MCF 10A (cell line): ENCODE results near the gene FAAP100. TPM values are rescaled to one million over a fixed set of nuclear protein-coding genes. Genes with fewer than 3 reads are reported as not detected.

Experiments
- BruUV-seq: library from RNA; stranded (reverse); fragments of 400-500 nt; replicated peaks from 2 replicates; lab custom pipeline; 2021; lab: Mats Ljungman, UMichigan
- CTCF ChIA-PET: fragments of 300-600 bp; sonication (Branson Sonifier 250); formaldehyde crosslinking; extraction: SDS; loops from one replicate; lab custom pipeline; 2021; ENCODE audit warnings: antibody characterized with exemption, inconsistent platforms; lab: Yijun Ruan, JAX
- POLR2A ChIA-PET: fragments of 300-600, 350-650 bp; sonication (Branson Sonifier 250); formaldehyde crosslinking; extraction: SDS; loops from one replicate; lab custom pipeline; 2020; ENCODE audit warnings: antibody characterized with exemption, inconsistent platforms; lab: Yijun Ruan, JAX
- DNase-seq: peaks from one replicate; pipeline ENCODE4 v3.0.0-alpha.2; 2018; ENCODE audit not compliant: unreplicated experiment
- H3K27ac Mint-ChIP-seq: one replicate; pipeline ENCODE4 v1.8.0; 2022; ENCODE audit warnings: mild to moderate bottlenecking, low read depth, mixed read lengths; ENCODE audit not compliant: unreplicated experiment
- H3K27me3 Mint-ChIP-seq: one replicate; pipeline ENCODE4 v1.8.0; 2022; ENCODE audit warnings: mixed read lengths; ENCODE audit not compliant: insufficient read depth, unreplicated experiment
- H3K36me3 Mint-ChIP-seq: one replicate; pipeline ENCODE4 v1.8.0; 2022; ENCODE audit warnings: mild to moderate bottlenecking, moderate library complexity, mixed read lengths; ENCODE audit not compliant: insufficient read depth, unreplicated experiment
- H3K4me1 Mint-ChIP-seq: one replicate; pipeline ENCODE4 v1.8.0; 2022; ENCODE audit warnings: mixed read lengths; ENCODE audit not compliant: insufficient read depth, unreplicated experiment
- H3K4me3 Mint-ChIP-seq: one replicate; pipeline ENCODE4 v1.8.0; 2022; ENCODE audit warnings: mild to moderate bottlenecking, moderate library complexity, mixed read lengths; ENCODE audit not compliant: unreplicated experiment
- H3K9me3 Mint-ChIP-seq: one replicate; pipeline ENCODE4 v1.8.0; 2022; ENCODE audit warnings: mixed read lengths; ENCODE audit not compliant: unreplicated experiment
- intact Hi-C: fragments of 100-400 bp; cut with micrococcal nuclease; formaldehyde crosslinking; loops from 2 replicates; pipeline ENCODE4 v1.14.1; 2022
- total RNA-seq: library from RNA; stranded (reverse); gene quantifications from 2 replicates; pipeline ENCODE4 v1.2.3, GENCODE V29; 2022
- TF ChIP-seq, protein P1 (sequence below): fragments of 200-600 bp; IDR thresholded peaks from one replicate; pipeline ENCODE4 v1.8.0; 2022; ENCODE audit warnings: antibody characterized with exemption, mild to moderate bottlenecking; ENCODE audit not compliant: unreplicated experiment

Gene FAAP100
- total RNA-seq, 1 experiment from 2014 or later, result 32.5 TPM

GRCh38 chr17:81564778-81565177 lies 12.6 kb upstream of the FAAP100 start:
- peaks cover 81% of the 10 kb centered on the region for H3K36me3 Mint-ChIP-seq
- peak overlapping the region; percentile 31 for H3K27ac Mint-ChIP-seq
- intact Hi-C loops, result no loop called here
- H3K27me3 Mint-ChIP-seq, result no peaks in the 10 kb centered on the region
- DNase-seq, result no peak
- ChIA-PET POLR2A (interaction anchor here (1.2 to 4.7 kb wide), 7 partner anchors 12 to 167 kb away, joined by 3 to 65 read pairs (median 5); partner anchors contain the start of gene FAAP100), CTCF (interaction anchor here (1.2 to 3.6 kb wide), 3 partner anchors 13 to 36 kb away, joined by 3 to 21 read pairs (median 6); no protein-coding TSS in a partner anchor)
- BruUV-seq, result no TSS peak
- H3K9me3 Mint-ChIP-seq, result no peaks in the 10 kb centered on the region
- TF ChIP-seq, protein P1, sequence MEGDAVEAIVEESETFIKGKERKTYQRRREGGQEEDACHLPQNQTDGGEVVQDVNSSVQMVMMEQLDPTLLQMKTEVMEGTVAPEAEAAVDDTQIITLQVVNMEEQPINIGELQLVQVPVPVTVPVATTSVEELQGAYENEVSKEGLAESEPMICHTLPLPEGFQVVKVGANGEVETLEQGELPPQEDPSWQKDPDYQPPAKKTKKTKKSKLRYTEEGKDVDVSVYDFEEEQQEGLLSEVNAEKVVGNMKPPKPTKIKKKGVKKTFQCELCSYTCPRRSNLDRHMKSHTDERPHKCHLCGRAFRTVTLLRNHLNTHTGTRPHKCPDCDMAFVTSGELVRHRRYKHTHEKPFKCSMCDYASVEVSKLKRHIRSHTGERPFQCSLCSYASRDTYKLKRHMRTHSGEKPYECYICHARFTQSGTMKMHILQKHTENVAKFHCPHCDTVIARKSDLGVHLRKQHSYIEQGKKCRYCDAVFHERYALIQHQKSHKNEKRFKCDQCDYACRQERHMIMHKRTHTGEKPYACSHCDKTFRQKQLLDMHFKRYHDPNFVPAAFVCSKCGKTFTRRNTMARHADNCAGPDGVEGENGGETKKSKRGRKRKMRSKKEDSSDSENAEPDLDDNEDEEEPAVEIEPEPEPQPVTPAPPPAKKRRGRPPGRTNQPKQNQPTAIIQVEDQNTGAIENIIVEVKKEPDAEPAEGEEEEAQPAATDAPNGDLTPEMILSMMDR, result no peak
- peaks cover 20% of the 10 kb centered on the region for H3K4me1 Mint-ChIP-seq
- H3K4me3 Mint-ChIP-seq, result no peak overlapping the region

GRCh38 chr17:81563861-81564586 lies 11.9 kb upstream of the FAAP100 start:
- Mint-ChIP-seq H3K27me3 (no peaks in the 10 kb centered on the region), H3K36me3 (peaks cover 81% of the 10 kb centered on the region), H3K27ac (peak overlapping the region; percentile 31), H3K4me3 (peak overlapping the region; percentile 33), H3K4me1 (peaks cover 20% of the 10 kb centered on the region), H3K9me3 (no peaks in the 10 kb centered on the region)
- BruUV-seq, result no TSS peak
- TF ChIP-seq, protein P1, result no peak
- DNase-seq, result peak; percentile 84
- intact Hi-C loops, result no loop called here
- ChIA-PET CTCF (interaction anchor here (0.6 to 3.6 kb wide), 2 partner anchors 37 to 290 kb away, joined by 3 to 21 read pairs; no protein-coding TSS in a partner anchor), POLR2A (interaction anchor here (0.9 to 4.7 kb wide), 9 partner anchors 11 to 166 kb away, joined by 3 to 65 read pairs (median 4); partner anchors contain the start of gene FAAP100)

DNA sequence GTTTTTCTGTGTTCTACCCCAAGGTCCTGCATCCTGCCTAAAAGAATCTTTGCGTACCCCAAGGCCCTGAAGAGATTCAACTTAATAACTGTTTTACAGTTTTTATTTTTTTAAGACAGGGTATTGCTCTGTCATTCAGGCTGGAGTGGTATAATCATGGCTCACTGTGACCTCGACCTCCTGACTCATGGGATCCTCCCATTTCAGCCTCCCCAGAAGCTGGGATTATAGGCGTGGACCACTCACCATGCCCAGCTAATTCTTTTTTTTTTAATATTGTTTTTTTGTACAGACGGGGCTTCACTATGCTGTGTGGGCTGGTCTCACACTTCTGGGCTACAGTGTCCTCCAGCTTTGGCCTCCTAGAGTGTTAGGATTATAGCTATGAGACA lies 9.3 kb upstream of the FAAP100 start:
- no peak for DNase-seq
- TF ChIP-seq, protein P1, result no peak
- CTCF ChIA-PET, result interaction anchor here (0.8 to 3.6 kb wide), 2 partner anchors 21 to 40 kb away, joined by 6 to 21 read pairs; no protein-coding TSS in a partner anchor

More for the DNA sequence above, 9.3 kb upstream of the FAAP100 start:
- no peaks in the 10 kb centered on the region for H3K9me3 Mint-ChIP-seq
- H3K36me3 Mint-ChIP-seq, result peaks cover 85% of the 10 kb centered on the region
- no peak overlapping the region for H3K4me3 Mint-ChIP-seq
- BruUV-seq, result no TSS peak
- peaks cover 13% of the 10 kb centered on the region for H3K4me1 Mint-ChIP-seq
- H3K27me3 Mint-ChIP-seq, result no peaks in the 10 kb centered on the region
- POLR2A ChIA-PET, result interaction anchor here (0.9 to 1.5 kb wide), 2 partner anchors 9 kb away, joined by 4 to 7 read pairs; partner anchors contain the start of gene FAAP100
- intact Hi-C loops, result no loop called here
- no peak overlapping the region for H3K27ac Mint-ChIP-seq
